ENCODE results near the gene NFIA.

Gene NFIA

GRCh38 chr1:61215119-61215518 is 132.8 kb downstream of the NFIA start:
- no peak for DNase-seq (ENCODE audit: low read depth in 2 of 2)

DNA sequence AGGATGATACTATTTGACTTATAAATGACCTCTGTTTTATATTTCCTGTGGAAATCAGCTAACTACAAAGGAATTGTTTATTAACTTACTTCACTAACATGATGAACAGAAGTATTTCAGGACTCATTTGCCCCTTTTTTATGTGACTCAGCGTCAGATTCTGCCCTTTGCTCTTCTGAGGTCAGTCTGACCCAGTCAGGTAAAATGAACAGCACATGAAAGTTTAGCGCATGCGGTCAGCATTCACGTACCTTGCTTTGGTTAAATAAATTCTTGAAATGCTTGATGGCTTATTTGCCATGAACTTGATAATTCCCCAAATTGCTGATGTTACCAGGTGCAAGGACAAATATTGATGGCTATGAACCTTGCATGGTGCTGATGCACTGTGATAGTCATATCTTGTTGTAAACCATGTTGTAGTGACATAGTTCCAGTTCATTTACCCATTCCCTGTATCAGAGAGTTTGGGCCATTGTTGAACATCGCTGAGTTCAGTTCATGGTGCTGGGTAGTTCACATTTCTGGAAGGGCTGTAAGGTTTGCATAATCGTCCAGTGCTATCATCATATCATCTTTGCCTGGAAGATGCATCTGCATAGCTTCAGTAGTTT is 133.4 kb downstream of the NFIA start:
- DNase-seq (ENCODE audit: low read depth in 2 of 2), result no peak

DNA sequence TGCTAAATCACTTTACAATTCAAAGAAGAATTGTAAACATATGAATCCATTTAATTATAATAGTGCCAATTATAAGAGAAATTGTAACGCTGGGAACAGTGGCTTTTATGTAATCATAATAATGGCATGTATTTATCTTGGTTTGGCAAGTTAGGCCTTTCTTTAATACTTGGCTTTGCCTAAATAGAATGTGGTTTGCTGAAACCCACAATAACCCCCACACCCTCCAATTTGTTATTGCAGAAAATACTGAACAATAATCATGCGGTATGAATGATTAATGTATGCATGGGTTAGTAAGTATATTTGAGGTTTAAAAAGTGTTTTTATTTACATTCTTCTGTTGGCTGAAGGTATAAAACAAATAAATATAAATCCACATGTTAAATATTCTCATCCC is 138.2 kb downstream of the NFIA start:
- no peak for DNase-seq (ENCODE audit: low read depth in 2 of 2)

- no peak for DNase-seq (ENCODE audit: low read depth in 2 of 2)
These were observed 139.3 kb downstream of the NFIA start for GRCh38 chr1:61221642-61222041.

GRCh38 chr1:61222240-61222639 is 139.9 kb downstream of the NFIA start:
- DNase-seq (ENCODE audit: low read depth in 2 of 2), result no peak

GRCh38 chr1:61223140-61223539 is 140.8 kb downstream of the NFIA start:
- DNase-seq (ENCODE audit: low read depth in 2 of 2), result no peak

- no peak for DNase-seq (ENCODE audit: low read depth in 2 of 2)
These were observed 142.2 kb downstream of the NFIA start for GRCh38 chr1:61224609-61225008.

DNA sequence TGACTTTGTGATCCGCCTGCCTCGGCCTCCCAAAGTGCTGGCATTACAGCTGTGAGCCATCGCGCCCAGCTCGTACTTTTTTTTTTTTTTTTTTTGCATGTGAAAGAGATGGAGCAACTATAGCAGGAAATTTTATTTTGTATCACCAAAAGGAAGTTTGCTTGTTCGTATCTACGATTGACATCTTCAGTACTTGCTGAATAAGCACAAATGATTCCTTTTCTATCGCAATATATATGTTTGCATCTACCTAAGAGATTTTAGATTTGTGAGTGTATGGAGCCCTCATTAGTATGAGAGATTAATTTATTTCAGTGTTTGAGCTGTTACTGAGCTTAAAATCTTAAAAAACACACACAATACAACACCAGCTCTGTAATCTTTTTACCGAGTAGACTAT is 143.1 kb downstream of the NFIA start:
- DNase-seq (ENCODE audit: low read depth in 2 of 2), result no peak

DNA sequence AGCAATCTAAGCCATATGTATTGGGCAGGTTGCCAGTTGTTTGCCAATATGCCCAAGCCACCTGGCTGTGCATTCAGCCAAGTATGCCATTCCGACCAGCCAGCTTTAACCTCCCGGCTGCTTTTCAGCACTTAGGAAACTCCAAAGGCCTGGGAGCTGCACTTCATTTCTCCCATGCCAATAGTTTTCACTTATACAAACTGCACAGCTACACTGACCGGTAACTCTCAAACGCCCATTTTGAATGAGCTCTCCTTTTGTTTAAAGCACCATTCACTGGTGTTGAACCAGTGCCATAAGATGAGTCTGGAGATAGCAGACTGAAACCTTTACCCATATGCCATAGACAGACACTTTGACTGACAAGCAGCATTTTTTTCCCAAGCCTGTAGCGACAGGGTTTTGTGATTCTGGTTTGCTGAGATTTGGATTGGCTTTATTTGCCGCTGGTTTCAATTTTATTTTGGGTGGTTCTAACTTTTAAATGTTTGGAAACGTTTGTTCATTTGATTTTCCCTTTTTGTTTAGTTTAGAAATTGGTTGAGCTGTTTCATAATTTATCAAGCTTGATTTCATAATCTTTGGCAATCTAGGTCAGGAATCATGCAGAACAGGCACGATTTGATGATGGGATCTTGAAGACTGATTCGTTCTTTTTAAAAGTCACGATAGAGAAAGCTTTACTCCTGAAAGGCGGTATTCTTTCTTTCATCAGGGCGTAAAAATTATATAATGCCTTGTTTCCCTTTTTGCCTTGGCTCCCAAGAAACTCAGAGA is 144.6 kb downstream of the NFIA start:
- DNase-seq (ENCODE audit: low read depth in 2 of 2), result no peak

DNA sequence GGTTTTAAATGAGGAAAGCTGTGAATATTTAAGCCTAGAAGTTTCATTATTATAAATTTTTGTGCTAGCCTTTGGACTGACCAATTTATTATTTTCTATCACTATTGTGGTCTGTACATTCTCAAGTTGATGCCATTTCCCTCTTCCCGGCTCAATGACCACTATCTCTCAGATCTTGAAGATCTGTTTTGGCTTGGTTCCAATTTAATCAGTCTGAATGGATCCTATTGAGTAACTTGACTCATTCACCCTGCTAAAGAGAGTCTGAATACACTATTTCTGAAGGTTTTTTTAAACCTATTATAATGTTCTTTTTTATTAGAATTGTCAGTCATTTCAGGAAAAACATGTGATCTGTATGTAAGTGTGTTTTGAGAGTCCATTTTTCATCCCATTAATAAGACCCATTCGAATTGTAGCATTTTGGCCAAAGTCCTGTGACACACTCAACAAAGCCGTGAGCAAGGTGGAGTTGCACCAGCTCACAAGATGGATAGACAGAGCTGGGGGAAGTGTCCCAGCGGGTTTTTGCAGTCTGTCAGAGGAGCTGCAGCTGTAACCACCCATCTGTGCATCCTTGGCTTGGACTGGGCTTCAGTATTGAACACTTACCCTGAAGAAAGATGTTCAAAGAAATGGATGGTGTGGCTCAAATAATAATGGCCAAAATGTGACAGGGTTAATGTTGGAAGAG is 145.6 kb downstream of the NFIA start:
- no peak for DNase-seq (ENCODE audit: low read depth in 2 of 2)

DNA sequence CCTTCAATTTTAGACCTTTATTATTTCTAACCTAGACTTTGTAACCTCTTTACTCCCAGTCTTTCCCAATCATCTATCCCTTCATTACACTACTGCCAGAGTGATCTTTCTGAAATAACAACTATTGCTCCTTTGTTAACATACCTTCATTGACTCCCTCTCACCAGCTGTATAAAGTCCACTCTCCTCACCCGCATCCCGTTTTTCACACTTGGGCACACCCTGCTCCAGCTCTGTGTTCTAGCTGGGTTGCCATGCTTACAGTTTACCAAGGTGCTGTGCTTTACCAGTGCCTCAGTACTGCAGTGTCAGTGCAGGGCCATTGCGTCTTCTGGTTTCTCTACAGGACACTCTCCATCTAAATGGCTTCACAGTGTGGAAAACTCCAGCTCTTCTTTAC is 148.2 kb downstream of the NFIA start:
- no peak for DNase-seq (ENCODE audit: low read depth in 2 of 2)

DNA sequence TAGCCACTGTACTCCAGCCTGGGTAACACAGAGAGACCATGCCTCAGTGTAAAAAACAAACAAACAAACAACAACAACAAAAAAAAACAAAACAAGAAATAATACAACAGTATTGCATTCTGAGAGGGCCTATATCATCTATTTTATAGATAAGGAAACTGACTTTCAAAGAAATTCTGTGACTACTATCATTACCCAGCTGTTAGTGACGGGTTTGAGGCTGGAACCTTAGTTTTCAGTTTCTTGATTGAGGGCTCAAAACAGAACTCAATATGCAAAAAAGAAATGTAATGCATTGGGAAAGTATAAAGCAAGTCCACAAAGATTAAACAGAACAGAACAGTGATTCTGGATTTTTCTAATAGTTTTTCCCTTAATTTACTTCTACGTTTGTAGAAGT is 149.4 kb downstream of the NFIA start:
- DNase-seq (ENCODE audit: low read depth in 2 of 2), result no peak

DNA sequence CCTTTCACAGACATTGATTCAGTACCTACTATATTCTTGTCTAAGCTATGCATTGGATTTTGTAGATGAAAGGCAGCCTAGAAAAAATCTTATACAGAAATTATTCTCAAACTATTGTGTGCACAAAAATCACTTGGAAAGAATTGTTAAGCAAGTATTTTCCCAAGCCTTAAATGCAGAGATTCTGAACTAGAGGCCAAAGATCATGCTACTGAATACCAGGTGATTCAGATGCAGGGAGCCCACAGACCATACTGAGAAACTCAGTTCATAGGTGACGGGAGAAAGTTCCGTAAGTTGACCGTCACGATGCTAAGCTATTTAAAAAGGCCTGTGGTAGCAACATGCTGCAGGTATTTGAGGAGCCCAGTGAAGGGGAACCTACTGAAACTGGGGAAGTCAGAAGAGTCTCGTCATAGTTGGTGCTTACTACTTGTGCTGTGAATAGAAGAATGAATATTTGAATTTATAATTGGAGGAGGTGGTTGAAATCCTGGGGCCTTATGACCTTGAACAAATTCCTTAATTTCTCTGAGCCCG is 150.8 kb downstream of the NFIA start:
- DNase-seq (ENCODE audit: low read depth in 2 of 2), result no peak

- DNase-seq (ENCODE audit: low read depth in 2 of 2), result no peak
These were observed 152.2 kb downstream of the NFIA start for GRCh38 chr1:61234587-61234919.

DNA sequence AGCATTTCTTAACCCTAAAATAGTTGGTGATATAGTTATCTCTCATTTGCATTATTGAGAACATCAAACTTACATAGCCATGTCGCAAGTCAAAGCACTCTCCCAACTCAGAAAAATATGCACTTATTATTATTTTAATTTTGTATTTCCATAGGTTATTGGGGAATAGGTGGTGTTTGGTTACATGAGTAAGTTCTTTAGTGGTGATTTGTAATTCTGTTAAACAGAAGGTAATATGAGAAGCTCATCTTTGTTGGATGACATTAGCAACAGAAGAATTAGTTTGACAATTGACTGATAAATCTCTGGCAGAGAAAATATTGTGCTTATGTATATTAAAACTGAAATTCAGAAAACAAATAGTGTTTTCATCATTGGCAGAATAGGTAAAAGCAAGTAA is 154.8 kb downstream of the NFIA start:
- no peak for DNase-seq (ENCODE audit: low read depth in 2 of 2)

GRCh38 chr1:61237659-61238358 is 155.4 kb downstream of the NFIA start:
- no peak for DNase-seq (ENCODE audit: low read depth in 2 of 2)

DNA sequence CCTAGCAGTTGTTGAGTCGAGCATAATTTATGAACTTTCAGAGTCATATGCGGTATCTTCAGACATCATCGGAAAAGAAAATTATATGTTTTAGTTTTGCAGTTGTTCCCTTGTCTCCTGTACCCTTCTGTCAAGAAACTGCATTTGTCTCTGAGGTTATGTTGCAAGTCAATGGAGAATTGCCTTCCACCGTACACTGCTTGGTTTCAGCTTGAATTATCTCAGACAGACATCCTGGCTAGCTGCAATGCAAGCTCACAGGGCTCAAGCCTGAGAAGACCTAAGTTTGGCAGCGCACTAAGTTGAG is 156.0 kb downstream of the NFIA start:
- DNase-seq (ENCODE audit: low read depth in 2 of 2), result no peak

DNA sequence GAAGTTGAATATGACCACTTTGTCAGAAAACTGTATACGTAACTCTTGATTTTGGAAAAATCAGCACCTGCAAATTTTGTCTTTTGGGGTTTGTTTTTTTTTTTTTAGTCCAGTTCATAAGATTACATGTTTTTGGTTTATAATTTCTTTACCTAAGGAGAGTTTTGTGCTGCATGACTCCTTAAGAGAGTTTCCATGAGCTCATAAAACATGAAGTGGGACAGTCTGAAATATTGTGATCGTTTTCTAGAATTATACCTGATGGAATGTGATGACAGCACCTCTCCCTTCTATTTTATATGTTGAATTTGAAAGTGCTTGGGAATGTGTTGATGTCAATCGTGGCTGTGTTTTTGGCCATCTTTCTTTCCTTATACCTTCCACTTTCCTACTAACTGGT is 158.5 kb downstream of the NFIA start:
- DNase-seq (ENCODE audit: low read depth in 2 of 2), result no peak

GRCh38 chr1:61241411-61241838 is 159.1 kb downstream of the NFIA start:
- no peak for DNase-seq (ENCODE audit: low read depth in 2 of 2)

DNA sequence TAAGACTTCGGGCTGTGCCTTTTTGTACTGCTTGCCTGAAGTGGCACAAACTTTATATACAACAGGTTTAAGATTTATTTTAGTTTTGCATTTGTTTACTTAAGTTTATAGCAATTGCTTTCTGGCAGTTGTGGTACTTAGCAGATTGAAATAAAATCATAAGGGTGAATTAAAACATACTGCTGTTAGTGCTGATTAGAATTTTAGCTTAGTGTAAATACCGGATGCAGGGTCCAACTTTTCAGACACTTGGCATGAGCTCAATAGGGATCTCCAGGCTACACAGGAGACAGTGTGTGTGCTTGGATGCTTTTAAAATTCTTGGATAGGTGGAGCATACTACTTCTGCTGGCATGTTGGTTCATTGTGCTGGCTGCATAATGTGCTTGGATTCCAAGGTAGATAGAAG is 159.6 kb downstream of the NFIA start:
- no peak for DNase-seq (ENCODE audit: low read depth in 2 of 2)

DNA sequence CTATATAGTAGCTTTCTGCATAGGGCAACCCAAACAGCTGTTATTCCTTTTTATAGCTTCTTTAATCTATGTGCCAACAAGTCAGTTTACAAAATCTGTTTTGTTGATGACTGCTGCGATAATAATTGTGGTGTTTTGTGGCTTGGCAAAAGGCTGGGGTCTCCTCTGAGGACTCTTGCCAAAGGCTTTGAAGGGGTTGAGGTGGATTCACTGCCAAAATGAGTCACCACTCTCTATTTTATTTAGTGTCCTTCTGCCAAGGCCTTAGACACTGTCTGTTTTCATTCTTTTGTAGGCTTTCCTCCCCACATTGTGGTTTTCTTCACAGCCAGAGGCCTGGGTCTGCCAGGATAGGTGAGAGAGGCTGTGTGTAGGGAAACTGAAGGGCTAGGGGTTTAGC is 161.8 kb downstream of the NFIA start:
- DNase-seq (ENCODE audit: low read depth in 2 of 2), result no peak

DNA sequence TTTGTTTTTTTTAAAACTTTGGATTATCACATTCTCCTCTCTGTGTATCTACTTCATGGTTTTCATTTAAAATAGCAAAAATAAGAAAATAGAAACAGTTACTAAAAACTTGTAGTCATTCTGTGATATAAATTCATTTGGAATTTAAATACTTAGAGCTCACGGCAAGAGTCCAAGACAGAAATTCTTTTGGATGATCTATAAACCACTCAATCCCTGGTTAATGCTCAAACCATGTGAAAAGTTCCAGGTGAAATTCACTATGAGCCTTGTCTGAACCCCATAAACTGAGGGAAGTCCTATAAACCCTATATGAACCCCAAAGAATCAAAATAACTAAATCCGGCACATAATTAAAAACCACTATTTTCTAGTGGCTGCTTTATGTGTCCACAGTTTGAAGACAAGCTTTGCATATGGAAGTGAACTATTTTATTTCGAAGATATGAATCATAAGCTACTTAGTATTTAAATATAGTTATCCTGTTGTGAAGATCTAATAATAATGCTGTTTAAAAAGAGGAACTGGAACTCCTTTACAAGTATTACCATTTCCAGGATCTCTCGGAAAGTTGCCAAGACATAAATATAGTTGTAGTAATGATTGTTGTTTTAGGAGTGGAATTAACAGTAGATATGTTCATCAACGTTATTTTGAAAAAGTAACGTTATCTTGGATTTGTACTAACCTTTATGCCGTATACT is 163.5 kb downstream of the NFIA start:
- DNase-seq (ENCODE audit: low read depth in 2 of 2), result no peak
